ENCODE measurements around the gene ALK. TPM values are rescaled to one million over a fixed set of nuclear protein-coding genes. Genes with fewer than 3 reads are reported as not detected.

Gene ALK
- total RNA-seq, 6 donors from 2014 or later: 0.17 to 2.1 (median 0.35) TPM

DNA sequence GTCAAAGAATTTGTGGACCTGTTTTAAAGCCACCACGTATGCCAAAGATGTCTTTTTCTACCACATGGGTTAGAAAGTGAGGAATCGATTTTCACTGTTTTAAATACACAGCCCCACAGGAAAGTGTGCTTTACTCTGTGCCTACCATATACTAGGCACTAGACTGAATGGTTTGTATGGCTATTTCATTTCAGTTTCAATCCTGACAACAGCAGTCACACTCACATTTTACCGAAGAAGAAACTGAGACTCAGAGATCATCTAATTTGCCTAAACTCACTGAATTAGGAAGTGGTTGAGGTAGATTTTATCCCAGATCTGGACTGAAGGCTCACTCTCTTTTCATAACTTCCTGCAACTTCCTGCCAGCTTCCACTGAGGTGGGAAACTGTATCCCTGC, 176.4 kb downstream of the ALK start:
- Histone ChIP-seq H3K27ac (no peak overlapping the region), H3K27me3 (no peaks in the 10 kb centered on the region), H3K9me3 (no peaks in the 10 kb centered on the region), H3K36me3 (no peaks in the 10 kb centered on the region), H3K4me3 (no peak overlapping the region), H3K4me1 (peaks cover 0 to 8% (median 2%) of the 10 kb centered on the region in 4 donors)
- no peak for DNase-seq
- WGBS, 2 donors: 64 to 68% methylated on average over 3 of the region's 3 CpGs
- no peak for ATAC-seq (ENCODE audit: low FRiP score in 2 of 2)
- no peak for TF ChIP-seq POLR2AphosphoS5 (IDR thresholded peaks at IDR 0.05)
- no peak for TF ChIP-seq POLR2A (IDR thresholded peaks at IDR 0.05)
- TF ChIP-seq, protein P1, sequence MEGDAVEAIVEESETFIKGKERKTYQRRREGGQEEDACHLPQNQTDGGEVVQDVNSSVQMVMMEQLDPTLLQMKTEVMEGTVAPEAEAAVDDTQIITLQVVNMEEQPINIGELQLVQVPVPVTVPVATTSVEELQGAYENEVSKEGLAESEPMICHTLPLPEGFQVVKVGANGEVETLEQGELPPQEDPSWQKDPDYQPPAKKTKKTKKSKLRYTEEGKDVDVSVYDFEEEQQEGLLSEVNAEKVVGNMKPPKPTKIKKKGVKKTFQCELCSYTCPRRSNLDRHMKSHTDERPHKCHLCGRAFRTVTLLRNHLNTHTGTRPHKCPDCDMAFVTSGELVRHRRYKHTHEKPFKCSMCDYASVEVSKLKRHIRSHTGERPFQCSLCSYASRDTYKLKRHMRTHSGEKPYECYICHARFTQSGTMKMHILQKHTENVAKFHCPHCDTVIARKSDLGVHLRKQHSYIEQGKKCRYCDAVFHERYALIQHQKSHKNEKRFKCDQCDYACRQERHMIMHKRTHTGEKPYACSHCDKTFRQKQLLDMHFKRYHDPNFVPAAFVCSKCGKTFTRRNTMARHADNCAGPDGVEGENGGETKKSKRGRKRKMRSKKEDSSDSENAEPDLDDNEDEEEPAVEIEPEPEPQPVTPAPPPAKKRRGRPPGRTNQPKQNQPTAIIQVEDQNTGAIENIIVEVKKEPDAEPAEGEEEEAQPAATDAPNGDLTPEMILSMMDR (IDR thresholded peaks at IDR 0.05): no peak
- no peak for TF ChIP-seq EP300 (IDR thresholded peaks at IDR 0.05)

DNA sequence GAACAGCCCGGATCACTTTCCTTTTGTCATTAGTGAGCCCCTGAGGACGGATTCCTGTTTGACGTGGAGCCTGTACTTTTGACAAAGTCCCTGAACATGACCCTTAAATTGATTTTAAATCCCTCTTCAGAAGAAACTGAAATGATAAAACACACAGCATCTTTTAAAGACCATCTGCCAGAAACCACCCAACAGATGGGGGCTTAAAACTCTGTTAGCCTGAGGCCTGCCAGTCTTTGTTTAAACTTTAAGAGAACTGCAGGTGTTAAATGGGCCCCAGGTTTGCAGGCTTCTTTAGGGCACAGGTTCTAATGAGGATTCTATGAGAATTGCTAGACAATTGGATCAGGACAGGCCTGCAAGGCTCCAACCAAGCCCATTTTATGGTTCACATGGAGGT, 177.9 kb downstream of the ALK start:
- no peak overlapping the region for H3K27ac ChIP-seq
- WGBS, 2 donors: 83 to 86% methylated on average over 3 of the region's 3 CpGs

DNA sequence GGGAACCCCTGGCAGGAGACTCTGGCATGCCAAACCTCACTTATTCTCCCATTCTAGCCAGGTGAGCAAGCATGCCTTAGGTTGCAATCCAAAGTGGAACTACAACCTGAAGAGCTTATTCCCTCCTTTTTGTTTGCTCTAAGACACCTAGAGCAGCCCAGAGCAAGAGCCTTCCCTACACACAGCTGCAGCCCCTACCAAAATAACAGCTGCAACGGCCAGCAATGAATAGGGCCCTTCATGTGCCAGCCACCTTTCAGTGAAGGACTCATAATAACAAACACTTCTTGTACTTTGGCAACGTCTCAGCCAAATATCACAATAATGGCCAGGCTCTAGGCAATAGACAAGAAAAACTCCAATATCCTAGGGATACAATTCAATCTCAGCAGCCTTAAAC, 178.7 kb downstream of the ALK start:
- Histone ChIP-seq H3K27me3 (no peaks in the 10 kb centered on the region), H3K27ac (no peak overlapping the region), H3K4me1 (peaks cover 0 to under 1% (median 0%) of the 10 kb centered on the region in 4 donors), H3K36me3 (no peaks in the 10 kb centered on the region), H3K4me3 (no peak overlapping the region), H3K9me3 (no peaks in the 10 kb centered on the region)
- DNase-seq (no peak), ATAC-seq (ENCODE audit: low FRiP score in 2 of 2) (no peak)
- TF ChIP-seq POLR2AphosphoS5 (IDR thresholded peaks at IDR 0.05) (no peak), POLR2A (IDR thresholded peaks at IDR 0.05) (no peak), EP300 (IDR thresholded peaks at IDR 0.05) (no peak)
- TF ChIP-seq, protein P1 (IDR thresholded peaks at IDR 0.05): no peak
- 37 to 57% methylated on average over 2 of the region's 2 CpGs for WGBS, 2 donors

More for the DNA sequence above, 177.9 kb downstream of the ALK start:
- Histone ChIP-seq H3K9me3 (no peaks in the 10 kb centered on the region), H3K4me3 (no peak overlapping the region), H3K4me1 (peaks cover 0 to 3% (median 0%) of the 10 kb centered on the region in 4 donors), H3K36me3 (no peaks in the 10 kb centered on the region), H3K27me3 (no peaks in the 10 kb centered on the region)
- TF ChIP-seq, protein P1 (IDR thresholded peaks at IDR 0.05): no peak
- TF ChIP-seq POLR2AphosphoS5 (IDR thresholded peaks at IDR 0.05) (no peak), EP300 (IDR thresholded peaks at IDR 0.05) (no peak), POLR2A (IDR thresholded peaks at IDR 0.05) (no peak)
- no peak for DNase-seq
- ATAC-seq (ENCODE audit: low FRiP score in 2 of 2): no peak

DNA sequence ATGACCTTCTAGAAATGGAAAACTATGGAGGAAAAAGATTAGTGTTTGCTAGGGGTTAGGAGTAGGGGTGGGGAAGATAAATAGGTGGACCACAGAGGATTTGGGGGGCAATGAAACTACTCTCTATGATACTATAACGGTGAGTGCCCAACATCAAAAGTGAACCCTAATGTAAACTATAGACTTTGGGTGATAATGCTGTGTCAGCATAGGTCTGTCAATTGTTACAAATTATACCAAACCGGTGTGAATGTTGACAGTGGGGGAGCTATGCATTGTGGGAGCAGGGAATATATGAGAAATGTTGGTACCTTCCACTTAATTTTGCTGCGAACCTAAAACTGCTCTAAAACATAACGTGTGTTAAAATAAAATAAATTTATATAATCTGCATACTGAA, 180.3 kb downstream of the ALK start:
- 84 to 87% methylated on average over 4 of the region's 4 CpGs for whole genome bisulfite sequencing, 2 donors
- no peak for TF ChIP-seq POLR2A (IDR thresholded peaks at IDR 0.05)
- TF ChIP-seq POLR2AphosphoS5 (IDR thresholded peaks at IDR 0.05): no peak
- TF ChIP-seq, protein P1 (IDR thresholded peaks at IDR 0.05): no peak
- TF ChIP-seq EP300 (IDR thresholded peaks at IDR 0.05): no peak
- Histone ChIP-seq H3K27me3 (no peaks in the 10 kb centered on the region), H3K36me3 (no peaks in the 10 kb centered on the region), H3K27ac (no peak overlapping the region), H3K4me1 (no peaks in the 10 kb centered on the region), H3K4me3 (no peak overlapping the region), H3K9me3 (no peaks in the 10 kb centered on the region)
- DNase-seq (no peak), ATAC-seq (ENCODE audit: low FRiP score in 2 of 2) (no peak)

DNA sequence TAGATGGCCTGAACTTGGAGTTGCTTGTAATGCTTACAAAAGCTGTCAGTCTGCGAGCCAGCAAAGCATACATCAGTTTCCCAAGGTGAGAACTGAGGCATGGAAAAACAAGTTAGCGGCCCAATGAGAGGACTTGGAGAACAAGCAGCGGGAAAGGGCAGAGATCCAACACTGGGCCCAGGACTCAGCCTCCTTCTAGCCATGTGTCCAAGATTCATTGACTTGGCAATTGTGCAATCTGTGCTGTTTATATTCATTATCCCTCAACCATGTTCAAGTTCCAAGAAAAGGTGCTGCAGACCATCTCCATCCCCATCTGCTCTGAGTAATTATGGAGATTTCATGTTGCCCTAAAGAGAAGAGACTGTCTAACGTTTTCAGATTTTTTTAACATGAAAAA, 187.4 kb downstream of the ALK start:
- no peaks in the 10 kb centered on the region for H3K9me3 ChIP-seq
- H3K27me3 ChIP-seq: no peaks in the 10 kb centered on the region
- no peaks in the 10 kb centered on the region for H3K36me3 ChIP-seq
- WGBS, 2 donors: 70 to 77% methylated on average over 4 of the region's 4 CpGs
- no peak overlapping the region for H3K27ac ChIP-seq
- H3K4me3 ChIP-seq: no peak overlapping the region
- no peak for TF ChIP-seq EP300 (IDR thresholded peaks at IDR 0.05)
- no peak for TF ChIP-seq POLR2AphosphoS5 (IDR thresholded peaks at IDR 0.05)
- TF ChIP-seq POLR2A (IDR thresholded peaks at IDR 0.05): no peak
- TF ChIP-seq, protein P1 (IDR thresholded peaks at IDR 0.05): no peak
- ATAC-seq (ENCODE audit: low FRiP score in 2 of 2) (no peak), DNase-seq (no peak)
- no peaks in the 10 kb centered on the region for H3K4me1 ChIP-seq
